Measurements from ENCODE around the gene BAZ1B.
A peak's percentile ranks its signal among the peaks of the same experiment; 100 is the strongest.
"Not testable (repeated sequence)": the region's sequence is repeated elsewhere in the genome, so short reads cannot be mapped to it uniquely, and the experiment has no call there.

BAZ1B gene

DNA sequence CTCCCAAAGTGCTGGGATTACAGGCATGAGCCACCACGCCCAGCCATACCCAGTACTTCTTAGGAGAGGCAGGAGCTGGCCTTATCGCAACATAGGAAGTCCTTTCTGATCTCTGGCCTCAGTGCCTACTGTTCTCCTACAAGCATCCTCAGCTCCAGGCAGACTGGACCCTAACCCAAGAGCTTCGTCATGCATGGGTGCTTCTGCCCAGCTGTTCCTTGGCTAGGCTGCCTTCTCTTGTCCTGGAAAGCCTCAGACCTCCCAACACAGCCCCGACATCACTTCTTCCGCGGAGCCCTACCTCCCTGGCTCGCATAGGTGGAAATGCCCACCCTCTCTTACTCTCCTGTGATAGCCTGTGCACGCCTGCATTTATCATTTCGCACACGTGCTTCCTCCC lies 19.6 kb upstream of the BAZ1B start:
- Histone ChIP-seq H3K9me3 (no peaks in the 10 kb centered on the region), H3K36me3 (peaks cover 98% of the 10 kb centered on the region), H3K9ac (no peak overlapping the region), H3K4me3 (no peak overlapping the region), H3K4me2 (no peak overlapping the region), H4K20me1 (peaks cover 42% of the 10 kb centered on the region), H3K4me1 (no peaks in the 10 kb centered on the region), H3K27me3 (no peaks in the 10 kb centered on the region), H3K27ac (no peak overlapping the region)
- TF ChIP-seq Cebpa-rat (IDR thresholded peaks at IDR 0.05), result no peak

GRCh38 chr7:73539709-73540108 lies 17.6 kb upstream of the BAZ1B start:
- Histone ChIP-seq H3K36me3 (peaks cover 99% of the 10 kb centered on the region), H3K9me3 (no peaks in the 10 kb centered on the region), H3K4me2 (no peak overlapping the region), H3K27ac (no peak overlapping the region), H3K27me3 (no peaks in the 10 kb centered on the region), H3K4me3 (no peak overlapping the region), H4K20me1 (peaks cover 30% of the 10 kb centered on the region), H3K4me1 (no peaks in the 10 kb centered on the region), H3K9ac (no peak overlapping the region)
- TF ChIP-seq Cebpa-rat (IDR thresholded peaks at IDR 0.05), result no peak

DNA sequence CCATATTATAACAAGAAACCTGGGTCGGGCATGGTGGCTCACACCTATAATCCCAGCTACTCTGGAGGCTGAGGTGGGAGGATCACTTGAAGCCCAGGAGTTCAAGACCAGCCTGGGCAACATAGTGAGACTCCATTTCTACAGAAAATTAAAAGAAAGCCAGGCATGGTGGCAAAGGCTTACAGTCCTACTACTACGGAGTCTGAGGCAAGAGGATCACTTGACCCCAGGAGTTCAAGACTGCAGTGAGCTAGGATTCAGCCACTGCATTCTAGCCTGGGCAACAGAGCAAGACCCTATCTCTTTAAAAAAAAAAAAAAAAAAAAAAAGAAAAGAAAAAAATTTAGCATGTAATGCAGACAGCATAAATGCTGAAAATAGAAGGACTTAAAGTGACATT lies 16.4 kb upstream of the BAZ1B start:
- H3K27me3 ChIP-seq, H3K27ac ChIP-seq, H3K4me3 ChIP-seq, H3K4me1 ChIP-seq, H3K4me2 ChIP-seq, H3K9ac ChIP-seq, H3K9me3 ChIP-seq: not testable (repeated sequence)
- H4K20me1 ChIP-seq, result peaks cover 18% of the 10 kb centered on the region
- peaks cover 98% of the 10 kb centered on the region for H3K36me3 ChIP-seq

DNA sequence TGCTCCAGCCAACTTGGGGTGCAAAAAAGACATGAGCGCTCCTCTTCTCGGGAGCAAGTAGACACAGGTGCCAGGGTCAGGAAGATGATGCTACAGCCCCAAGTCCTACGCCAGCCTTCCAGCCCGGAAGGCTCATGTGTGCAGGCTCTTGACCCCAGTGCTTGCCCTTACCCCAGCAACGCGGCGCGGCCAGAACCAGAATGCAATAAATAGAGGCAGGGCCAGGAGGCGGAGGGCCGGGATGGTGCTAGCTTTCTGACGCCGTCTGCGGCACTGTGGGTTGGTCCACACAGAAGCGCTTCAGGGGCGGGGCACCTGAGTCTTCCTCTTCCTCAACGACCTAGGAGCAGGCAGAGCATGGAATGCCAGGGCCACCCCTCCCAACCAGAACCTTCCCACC lies 15.0 kb upstream of the BAZ1B start:
- 0 out of 2 replicates have a peak, but pooled peaks cover 15% of the 10 kb centered on the region for H4K20me1 ChIP-seq
- H3K27me3 ChIP-seq, result no peaks in the 10 kb centered on the region
- H3K4me1 ChIP-seq, result no peaks in the 10 kb centered on the region
- H3K9me3 ChIP-seq, result no peaks in the 10 kb centered on the region
- H3K27ac ChIP-seq, result no peak overlapping the region
- H3K36me3 ChIP-seq, result peaks cover 98% of the 10 kb centered on the region
- no peak overlapping the region for H3K4me3 ChIP-seq
- no peak overlapping the region for H3K4me2 ChIP-seq
- H3K9ac ChIP-seq, result no peak overlapping the region
- no peak for TF ChIP-seq Cebpa-rat (IDR thresholded peaks at IDR 0.05)

- Histone ChIP-seq H3K9ac (no peak overlapping the region), H4K20me1 (0 out of 2 replicates have a peak, but pooled peaks cover 10% of the 10 kb centered on the region), H3K27me3 (no peaks in the 10 kb centered on the region), H3K36me3 (peaks cover 98% of the 10 kb centered on the region), H3K9me3 (no peaks in the 10 kb centered on the region), H3K4me3 (no peak overlapping the region), H3K4me1 (no peaks in the 10 kb centered on the region), H3K4me2 (no peak overlapping the region), H3K27ac (no peak overlapping the region)
- no peak for TF ChIP-seq Cebpa-rat (IDR thresholded peaks at IDR 0.05)
These were observed 14.4 kb upstream of the BAZ1B start for GRCh38 chr7:73536479-73536878.

GRCh38 chr7:73535918-73536317 lies 13.8 kb upstream of the BAZ1B start:
- H3K27me3 ChIP-seq, H3K9ac ChIP-seq, H3K4me2 ChIP-seq, H3K4me1 ChIP-seq, H3K4me3 ChIP-seq, H3K9me3 ChIP-seq, H3K27ac ChIP-seq, H4K20me1 ChIP-seq: not testable (repeated sequence)
- H3K36me3 ChIP-seq, result peaks cover 92% of the 10 kb centered on the region

- H3K9me3 ChIP-seq, result no peaks in the 10 kb centered on the region
- H3K9ac ChIP-seq, result no peak overlapping the region
- H3K36me3 ChIP-seq, result peaks cover 74% of the 10 kb centered on the region
- no peak overlapping the region for H3K4me2 ChIP-seq
- no peak overlapping the region for H3K4me3 ChIP-seq
- 0 out of 2 replicates have a peak, but pooled peaks cover 10% of the 10 kb centered on the region for H4K20me1 ChIP-seq
- no peaks in the 10 kb centered on the region for H3K27me3 ChIP-seq
- no peak for TF ChIP-seq Cebpa-rat (IDR thresholded peaks at IDR 0.05)
- H3K4me1 ChIP-seq, result no peaks in the 10 kb centered on the region
- peak overlapping the region; percentile 4; the same call in 1 of the 2 replicates for H3K27ac ChIP-seq
These were observed 11.6 kb upstream of the BAZ1B start for GRCh38 chr7:73533742-73534141.

- H4K20me1 ChIP-seq, result 0 out of 2 replicates have a peak, but pooled peaks cover 10% of the 10 kb centered on the region
- peaks cover 59% of the 10 kb centered on the region for H3K36me3 ChIP-seq
- H3K27me3 ChIP-seq, result no peaks in the 10 kb centered on the region
- TF ChIP-seq Cebpa-rat (IDR thresholded peaks at IDR 0.05), result no peak
- no peak overlapping the region for H3K4me3 ChIP-seq
- H3K27ac ChIP-seq, result no peak overlapping the region
- H3K4me2 ChIP-seq, result no peak overlapping the region
- peaks cover 14% of the 10 kb centered on the region for H3K4me1 ChIP-seq
- no peak overlapping the region for H3K9ac ChIP-seq
- no peaks in the 10 kb centered on the region for H3K9me3 ChIP-seq
These were observed 10.1 kb upstream of the BAZ1B start for GRCh38 chr7:73532224-73532623.

DNA sequence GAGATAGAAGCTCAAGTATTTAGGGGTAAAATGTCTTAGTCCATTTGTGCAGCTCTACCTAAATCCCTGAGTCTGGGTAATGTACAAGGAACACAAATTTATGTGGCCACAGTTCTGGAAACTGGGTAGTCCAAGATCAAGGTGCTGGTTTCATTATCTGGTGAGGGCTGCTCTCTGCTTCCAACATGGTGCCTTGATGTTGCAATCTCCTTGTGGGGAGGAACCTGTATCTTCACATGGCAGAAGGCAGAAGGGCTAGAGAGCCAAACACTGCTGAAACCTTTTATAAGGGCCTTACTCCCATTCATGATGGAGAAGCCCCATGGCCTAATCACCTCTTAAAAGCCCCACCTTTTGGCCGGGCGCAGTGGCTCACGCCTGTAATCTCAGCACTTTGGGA lies 8.7 kb upstream of the BAZ1B start:
- TF ChIP-seq Cebpa-rat (IDR thresholded peaks at IDR 0.05), result no peak
- Histone ChIP-seq H4K20me1 (0 out of 2 replicates have a peak, but pooled peaks cover 5% of the 10 kb centered on the region), H3K27me3 (no peaks in the 10 kb centered on the region), H3K9me3 (no peaks in the 10 kb centered on the region), H3K4me1 (peaks cover 28% of the 10 kb centered on the region), H3K4me3 (no peak overlapping the region), H3K9ac (no peak overlapping the region), H3K27ac (no peak overlapping the region), H3K36me3 (peaks cover 45% of the 10 kb centered on the region), H3K4me2 (no peak overlapping the region)

- no peaks in the 10 kb centered on the region for H4K20me1 ChIP-seq
- H3K9me3 ChIP-seq, result no peaks in the 10 kb centered on the region
- peaks cover 59% of the 10 kb centered on the region for H3K4me1 ChIP-seq
- peaks cover 11% of the 10 kb centered on the region for H3K36me3 ChIP-seq
- H3K27me3 ChIP-seq, result no peaks in the 10 kb centered on the region
- H3K27ac ChIP-seq, result peak overlapping the region; percentile 69
- H3K4me2 ChIP-seq, result peak overlapping the region; percentile 84
- TF ChIP-seq Cebpa-rat (IDR thresholded peaks at IDR 0.05), result no peak
- H3K4me3 ChIP-seq, result no peak overlapping the region
- H3K9ac ChIP-seq, result 0 out of 2 replicates have a peak overlapping the region, but pooled peaks have one; percentile 63
These were observed 5.1 kb upstream of the BAZ1B start for GRCh38 chr7:73526896-73527821.

DNA sequence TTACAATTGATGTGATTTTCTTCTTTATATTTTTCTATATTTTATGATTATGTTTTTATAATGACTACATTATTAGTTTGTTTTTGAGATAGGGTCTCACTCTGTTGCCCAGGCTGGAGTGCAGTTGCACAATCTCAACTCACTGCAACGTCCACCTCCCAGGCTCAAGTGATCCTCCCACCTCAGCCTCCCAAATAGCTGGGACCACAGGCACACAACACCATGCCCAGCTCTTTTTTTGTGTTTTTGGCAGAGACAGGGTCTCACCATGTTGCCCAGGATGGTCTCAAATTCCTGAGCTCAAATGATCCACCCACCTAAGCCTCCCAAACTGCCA lies 4.0 kb upstream of the BAZ1B start:
- not testable (repeated sequence) for H4K20me1 ChIP-seq, H3K36me3 ChIP-seq, H3K9me3 ChIP-seq, H3K27me3 ChIP-seq
- peaks cover 59% of the 10 kb centered on the region for H3K4me1 ChIP-seq
- peak overlapping the region; percentile 62 for H3K9ac ChIP-seq
- H3K4me2 ChIP-seq, result peak overlapping the region; percentile 84
- peak overlapping the region; percentile 77 for H3K27ac ChIP-seq
- H3K4me3 ChIP-seq, result peak overlapping the region; percentile 41

Data from BLaER1 (cell line).